GM12864 (cell line): Measurements from ENCODE around the gene OTUD3.
"Not testable (repeated sequence)": the region's sequence is repeated elsewhere in the genome, so short reads cannot be mapped to it uniquely, and the experiment has no call there.

Source experiments
- DNase-seq: peaks from one replicate; pipeline ENCODE4 v3.0.0-alpha.2; 2011; ENCODE audit warnings: low read depth
- H3K4me3 ChIP-seq: 2 replicates; pipeline ENCODE4 v1.5.1; 2011; ENCODE audit warnings: mild to moderate bottlenecking, low read depth, low read length, control low read depth
- TF ChIP-seq, protein P1 (sequence below): IDR thresholded peaks from 2 replicates; pipeline ENCODE4 v1.5.1; 2011; ENCODE audit warnings: low read depth, mild to moderate bottlenecking, moderate library complexity, low read length, control low read depth, inconsistent platforms; ENCODE audit errors: missing control alignments

The OTUD3 gene

DNA sequence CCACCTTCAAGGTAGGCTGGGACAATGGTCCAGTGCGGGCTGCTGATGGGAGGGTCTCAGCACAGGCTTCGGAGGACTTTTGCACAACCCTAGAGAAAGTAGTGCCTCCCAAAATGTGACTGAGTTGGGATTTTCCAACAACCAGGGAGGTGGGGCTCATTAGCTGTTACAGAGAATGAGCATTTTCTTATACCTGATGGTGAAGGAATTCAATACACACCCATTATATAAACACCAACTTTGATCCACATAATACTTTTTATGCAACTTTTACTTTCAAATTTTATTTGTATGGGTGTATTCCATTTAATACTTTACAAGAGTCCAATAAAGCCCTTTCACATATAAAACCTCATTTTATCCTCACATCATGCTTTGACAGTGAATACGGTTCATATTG lies 35.9 kb upstream of the OTUD3 start:
- TF ChIP-seq, protein P1, sequence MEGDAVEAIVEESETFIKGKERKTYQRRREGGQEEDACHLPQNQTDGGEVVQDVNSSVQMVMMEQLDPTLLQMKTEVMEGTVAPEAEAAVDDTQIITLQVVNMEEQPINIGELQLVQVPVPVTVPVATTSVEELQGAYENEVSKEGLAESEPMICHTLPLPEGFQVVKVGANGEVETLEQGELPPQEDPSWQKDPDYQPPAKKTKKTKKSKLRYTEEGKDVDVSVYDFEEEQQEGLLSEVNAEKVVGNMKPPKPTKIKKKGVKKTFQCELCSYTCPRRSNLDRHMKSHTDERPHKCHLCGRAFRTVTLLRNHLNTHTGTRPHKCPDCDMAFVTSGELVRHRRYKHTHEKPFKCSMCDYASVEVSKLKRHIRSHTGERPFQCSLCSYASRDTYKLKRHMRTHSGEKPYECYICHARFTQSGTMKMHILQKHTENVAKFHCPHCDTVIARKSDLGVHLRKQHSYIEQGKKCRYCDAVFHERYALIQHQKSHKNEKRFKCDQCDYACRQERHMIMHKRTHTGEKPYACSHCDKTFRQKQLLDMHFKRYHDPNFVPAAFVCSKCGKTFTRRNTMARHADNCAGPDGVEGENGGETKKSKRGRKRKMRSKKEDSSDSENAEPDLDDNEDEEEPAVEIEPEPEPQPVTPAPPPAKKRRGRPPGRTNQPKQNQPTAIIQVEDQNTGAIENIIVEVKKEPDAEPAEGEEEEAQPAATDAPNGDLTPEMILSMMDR, result no peak
- DNase-seq, result no peak
- H3K4me3 ChIP-seq, result no peak overlapping the region

DNA sequence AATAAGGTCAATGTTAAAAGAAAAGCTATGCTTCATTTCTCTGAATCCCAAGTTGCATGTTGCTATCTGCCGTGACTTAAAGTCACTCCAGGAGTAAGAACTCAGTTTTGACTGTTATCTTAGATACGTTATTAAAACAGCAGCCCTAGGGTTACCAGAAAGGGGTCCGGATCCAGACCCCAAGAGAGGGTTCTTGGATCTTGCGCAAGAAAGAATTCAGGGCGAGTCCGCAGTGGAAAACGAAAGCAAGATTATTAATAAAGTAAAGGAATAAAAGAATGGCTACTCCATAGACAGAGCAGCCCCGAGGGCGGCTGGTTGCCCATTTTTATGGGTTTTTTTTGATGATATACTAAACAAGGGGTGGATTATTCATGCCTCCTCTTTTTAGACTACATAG lies 34.9 kb upstream of the OTUD3 start:
- DNase-seq, H3K4me3 ChIP-seq: not testable (repeated sequence)

DNA sequence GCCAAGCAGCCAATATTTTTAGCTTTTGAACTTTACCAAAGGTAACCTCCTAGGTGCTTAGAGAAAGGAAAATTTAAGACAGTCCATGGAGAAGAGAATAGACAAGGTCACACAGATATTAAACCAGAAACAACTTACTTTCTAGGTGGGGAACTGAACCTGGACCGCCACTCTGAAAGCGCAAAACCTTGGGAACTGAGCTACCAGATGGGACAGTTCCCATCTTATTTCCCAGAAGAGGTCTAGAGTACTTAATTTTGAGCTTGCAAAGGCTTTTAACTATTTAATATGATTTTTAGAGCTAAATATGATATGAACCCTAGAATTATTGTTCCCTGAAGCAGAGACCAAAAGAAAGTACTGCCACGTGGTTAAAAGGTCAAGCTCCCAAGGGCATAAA lies 32.9 kb upstream of the OTUD3 start:
- not testable (repeated sequence) for DNase-seq, H3K4me3 ChIP-seq

DNA sequence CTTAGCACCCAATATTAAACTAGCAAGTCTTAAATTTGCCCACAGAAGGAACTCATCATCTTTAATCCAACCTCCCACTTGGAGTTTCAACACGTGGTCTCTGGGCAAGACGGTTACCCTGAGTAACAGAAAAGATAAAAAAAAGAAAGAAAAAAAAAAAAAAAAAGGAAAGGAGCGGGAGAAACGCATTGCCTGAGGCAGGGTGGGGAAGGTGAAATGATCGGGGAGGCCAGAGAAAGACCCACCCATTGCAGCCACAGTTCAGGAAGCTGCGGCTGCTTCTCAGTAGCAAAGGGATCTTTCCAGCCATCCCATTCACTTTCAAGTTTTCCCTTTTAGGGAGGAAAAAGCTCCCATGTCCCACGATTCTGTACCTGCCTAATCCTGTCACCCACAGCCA lies 32.0 kb upstream of the OTUD3 start:
- TF ChIP-seq, protein P1, result no peak
- H3K4me3 ChIP-seq, result no peak overlapping the region
- DNase-seq, result no peak

DNA sequence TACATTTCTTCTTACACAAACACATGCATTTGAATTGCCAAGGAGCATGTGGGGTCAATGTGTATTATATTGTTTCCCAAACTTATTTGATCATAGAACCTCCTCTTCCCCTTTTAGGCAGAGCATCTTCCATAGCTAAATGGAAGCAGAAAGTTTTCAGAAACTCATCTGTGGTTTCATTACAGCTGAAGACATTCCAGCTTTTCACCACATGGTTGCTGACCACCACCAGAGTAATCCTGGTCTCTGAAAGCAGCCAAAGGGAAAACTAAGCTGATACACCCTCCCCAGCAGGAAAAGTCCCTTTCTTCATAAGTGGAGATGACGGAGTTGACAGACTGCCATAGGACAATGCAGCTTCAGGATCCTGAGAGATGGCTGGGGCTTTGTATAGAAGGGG lies 30.2 kb upstream of the OTUD3 start:
- no peak for DNase-seq
- H3K4me3 ChIP-seq, result no peak overlapping the region
- TF ChIP-seq, protein P1, result no peak

GRCh38 chr1:19854866-19855265 lies 27.3 kb upstream of the OTUD3 start:
- TF ChIP-seq, protein P1, result no peak
- no peak for DNase-seq
- H3K4me3 ChIP-seq, result no peak overlapping the region

DNA sequence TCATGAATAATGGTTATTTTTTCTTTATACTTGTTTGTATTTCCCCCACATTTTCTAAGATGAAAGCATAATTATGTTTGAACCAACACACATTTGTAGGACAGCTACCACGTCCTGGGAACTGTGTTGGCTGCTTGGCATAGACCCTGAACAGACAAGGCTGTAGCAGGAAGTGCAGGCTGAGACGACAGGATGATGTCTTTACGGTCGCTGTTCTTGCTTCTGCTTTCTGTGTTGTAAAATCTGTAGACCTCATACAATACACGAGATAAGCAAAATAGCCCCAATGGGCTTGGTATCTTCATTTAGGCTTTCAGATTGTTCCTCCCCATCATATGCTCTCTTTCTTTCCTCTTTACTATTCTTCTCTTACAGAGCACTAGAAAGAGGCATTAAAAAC lies 23.3 kb upstream of the OTUD3 start:
- TF ChIP-seq, protein P1, result no peak
- no peak overlapping the region for H3K4me3 ChIP-seq
- no peak for DNase-seq

- H3K4me3 ChIP-seq, result no peak overlapping the region
- DNase-seq, result no peak
Measured at GRCh38 chr1:19859876-19860275, 22.3 kb upstream of the OTUD3 start.

More at GRCh38 chr1:19859876-19860275, 22.3 kb upstream of the OTUD3 start:
- TF ChIP-seq, protein P1, result no peak
